Stimulated activated CD4-positive, alpha-beta T cell treated with anti-CD3 and anti-CD28 coated beads, Interleukin-12 subunit alpha, Interleukin-12 subunit beta, amount 100 ng/mL, for 24 hours (primary cell): Measurements from ENCODE around the gene ADNP.

Experiments
- DNase-seq, 2 experiments: peaks; one replicate each; pipeline ENCODE4 v3.0.0-alpha.2; 2020; ENCODE audit warnings: low read depth in 2 of 2

Gene ADNP

GRCh38 chr20:50850721-50851286, 80.4 kb downstream of the ADNP start:
- DNase-seq, result no peak

GRCh38 chr20:50848846-50849673, 82.2 kb downstream of the ADNP start:
- no peak for DNase-seq

GRCh38 chr20:50848341-50848808, 82.9 kb downstream of the ADNP start:
- DNase-seq, result no peak

GRCh38 chr20:50845566-50846215, 85.5 kb downstream of the ADNP start:
- DNase-seq, result no peak

- DNase-seq, result peak in 1 of 2 experiments; percentile 13
Measured at GRCh38 chr20:50844430-50845100, 86.7 kb downstream of the ADNP start.

GRCh38 chr20:50843331-50844276, 87.6 kb downstream of the ADNP start:
- no peak for DNase-seq

GRCh38 chr20:50842821-50843220, 88.4 kb downstream of the ADNP start:
- no peak for DNase-seq
